Activated T-helper 17 cell treated with anti-CD3 and anti-CD28 coated beads, Interleukin-2, amount 50 U/mL, for 72 hours (primary cell): ENCODE results near the gene PMM2. TPM values are rescaled to one million over a fixed set of nuclear protein-coding genes. Genes with fewer than 3 reads are reported as not detected.

ENCODE experiments used
- ATAC-seq: fragments of 150-1000 bp; cut with Tn5 transposase; replicated peaks from 2 replicates; pipeline ENCODE4 v1.10.0; 2021; ENCODE audit warnings: mild to moderate bottlenecking, moderate library complexity
- H3K27ac Mint-ChIP-seq: one replicate; pipeline ENCODE4 v1.8.0; 2022; ENCODE audit warnings: mixed read lengths
- H3K27me3 Mint-ChIP-seq: one replicate; pipeline ENCODE4 v1.8.0; 2022; ENCODE audit warnings: mixed read lengths
- H3K36me3 Mint-ChIP-seq: one replicate; pipeline ENCODE4 v1.8.0; 2022; ENCODE audit warnings: low read depth, mild to moderate bottlenecking, mixed read lengths
- H3K4me1 Mint-ChIP-seq: one replicate; pipeline ENCODE4 v1.8.0; 2022; ENCODE audit warnings: mixed read lengths
- H3K4me3 Mint-ChIP-seq: one replicate; pipeline ENCODE4 v1.8.0; 2022; ENCODE audit warnings: mild to moderate bottlenecking, mixed read lengths
- H3K9me3 Mint-ChIP-seq: one replicate; pipeline ENCODE4 v1.8.0; 2022; ENCODE audit warnings: mixed read lengths
- total RNA-seq, 2 donors: library from RNA; stranded (reverse); gene quantifications; one replicate each; pipeline ENCODE4 v1.2.3, GENCODE V29; 2022

PMM2 gene
- total RNA-seq, 2 donors from 2014 or later: 33.0 to 59.1 TPM

GRCh38 chr16:8859913-8860881 is 62.6 kb downstream of the PMM2 start:
- Mint-ChIP-seq H3K4me3 (no peak overlapping the region), H3K27me3 (no peaks in the 10 kb centered on the region), H3K36me3 (peaks cover 51% of the 10 kb centered on the region), H3K27ac (no peak overlapping the region), H3K9me3 (no peaks in the 10 kb centered on the region), H3K4me1 (peaks cover 21% of the 10 kb centered on the region)
- no peak for ATAC-seq

- Mint-ChIP-seq H3K4me3 (no peak overlapping the region), H3K36me3 (peaks cover 50% of the 10 kb centered on the region), H3K27me3 (no peaks in the 10 kb centered on the region), H3K27ac (peak overlapping the region; percentile 52), H3K4me1 (peaks cover 21% of the 10 kb centered on the region), H3K9me3 (no peaks in the 10 kb centered on the region)
- no peak for ATAC-seq
Observed at GRCh38 chr16:8861563-8862308, 64.1 kb downstream of the PMM2 start.

GRCh38 chr16:8862309-8863130 is 64.9 kb downstream of the PMM2 start:
- Mint-ChIP-seq H3K27me3 (no peaks in the 10 kb centered on the region), H3K4me1 (peaks cover 26% of the 10 kb centered on the region), H3K4me3 (no peak overlapping the region), H3K9me3 (no peaks in the 10 kb centered on the region), H3K36me3 (peaks cover 49% of the 10 kb centered on the region), H3K27ac (no peak overlapping the region)
- no peak for ATAC-seq

GRCh38 chr16:8863594-8864424 is 66.2 kb downstream of the PMM2 start:
- H3K27ac Mint-ChIP-seq: no peak overlapping the region
- H3K9me3 Mint-ChIP-seq: no peaks in the 10 kb centered on the region
- H3K27me3 Mint-ChIP-seq: no peaks in the 10 kb centered on the region
- no peak for ATAC-seq
- no peak overlapping the region for H3K4me3 Mint-ChIP-seq
- peaks cover 22% of the 10 kb centered on the region for H3K4me1 Mint-ChIP-seq
- H3K36me3 Mint-ChIP-seq: peaks cover 43% of the 10 kb centered on the region

- H3K27me3 Mint-ChIP-seq: no peaks in the 10 kb centered on the region
Observed at GRCh38 chr16:8864480-8865110, 67.0 kb downstream of the PMM2 start.

GRCh38 chr16:8865145-8865882 is 67.7 kb downstream of the PMM2 start:
- Mint-ChIP-seq H3K27ac (peak overlapping the region; percentile 12), H3K4me3 (peak overlapping the region; percentile 95), H3K36me3 (peaks cover 31% of the 10 kb centered on the region), H3K4me1 (peaks cover 27% of the 10 kb centered on the region), H3K27me3 (no peaks in the 10 kb centered on the region), H3K9me3 (no peaks in the 10 kb centered on the region)
- no peak for ATAC-seq

More at GRCh38 chr16:8864480-8865110, 67.0 kb downstream of the PMM2 start:
- no peak for ATAC-seq
- Mint-ChIP-seq H3K9me3 (no peaks in the 10 kb centered on the region), H3K27ac (no peak overlapping the region), H3K4me3 (peak overlapping the region; percentile 95), H3K4me1 (peaks cover 27% of the 10 kb centered on the region), H3K36me3 (peaks cover 35% of the 10 kb centered on the region)

- Mint-ChIP-seq H3K4me1 (peaks cover 33% of the 10 kb centered on the region), H3K36me3 (peaks cover 27% of the 10 kb centered on the region), H3K9me3 (no peaks in the 10 kb centered on the region), H3K27ac (peak overlapping the region; percentile 12), H3K4me3 (peak overlapping the region; percentile 95), H3K27me3 (no peaks in the 10 kb centered on the region)
- no peak for ATAC-seq
Observed at GRCh38 chr16:8866118-8866883, 68.7 kb downstream of the PMM2 start.

- H3K9me3 Mint-ChIP-seq: no peaks in the 10 kb centered on the region
- no peaks in the 10 kb centered on the region for H3K27me3 Mint-ChIP-seq
- H3K4me3 Mint-ChIP-seq: peak overlapping the region; percentile 95
- peak overlapping the region; percentile 94 for H3K27ac Mint-ChIP-seq
- H3K36me3 Mint-ChIP-seq: peaks cover 26% of the 10 kb centered on the region
- peaks cover 34% of the 10 kb centered on the region for H3K4me1 Mint-ChIP-seq
- no peak for ATAC-seq
Observed at GRCh38 chr16:8866884-8867215, 69.2 kb downstream of the PMM2 start.

- H3K4me1 Mint-ChIP-seq: peaks cover 30% of the 10 kb centered on the region
- no peak for ATAC-seq
- H3K36me3 Mint-ChIP-seq: peaks cover 26% of the 10 kb centered on the region
- peak overlapping the region; percentile 95 for H3K4me3 Mint-ChIP-seq
- H3K27ac Mint-ChIP-seq: peak overlapping the region; percentile 94
- no peaks in the 10 kb centered on the region for H3K9me3 Mint-ChIP-seq
- H3K27me3 Mint-ChIP-seq: no peaks in the 10 kb centered on the region
Observed at GRCh38 chr16:8867216-8867931, 69.7 kb downstream of the PMM2 start.

- peak overlapping the region; percentile 94 for H3K27ac Mint-ChIP-seq
- no peaks in the 10 kb centered on the region for H3K27me3 Mint-ChIP-seq
- H3K9me3 Mint-ChIP-seq: no peaks in the 10 kb centered on the region
- peak overlapping the region; percentile 95 for H3K4me3 Mint-ChIP-seq
- H3K4me1 Mint-ChIP-seq: peaks cover 30% of the 10 kb centered on the region
- H3K36me3 Mint-ChIP-seq: peaks cover 26% of the 10 kb centered on the region
- ATAC-seq: no peak
Observed at GRCh38 chr16:8867932-8868415, 70.3 kb downstream of the PMM2 start.

- no peaks in the 10 kb centered on the region for H3K27me3 Mint-ChIP-seq
- peaks cover 30% of the 10 kb centered on the region for H3K4me1 Mint-ChIP-seq
- no peaks in the 10 kb centered on the region for H3K9me3 Mint-ChIP-seq
- peaks cover 26% of the 10 kb centered on the region for H3K36me3 Mint-ChIP-seq
- H3K27ac Mint-ChIP-seq: peak within 1 kb of the TSS; percentile 94
- peak within 1 kb of the TSS; percentile 95 for H3K4me3 Mint-ChIP-seq
- peak; percentile 82 for ATAC-seq
Observed at GRCh38 chr16:8868416-8869211, 71.0 kb downstream of the PMM2 start, which contains the start of gene CARHSP1. CARHSP1 (minus strand) TSS chr16:8869006; CDS start chr16:8859328, 9,678 bp downstream.
